ENCODE data around the gene MAGI1.

The MAGI1 gene

DNA sequence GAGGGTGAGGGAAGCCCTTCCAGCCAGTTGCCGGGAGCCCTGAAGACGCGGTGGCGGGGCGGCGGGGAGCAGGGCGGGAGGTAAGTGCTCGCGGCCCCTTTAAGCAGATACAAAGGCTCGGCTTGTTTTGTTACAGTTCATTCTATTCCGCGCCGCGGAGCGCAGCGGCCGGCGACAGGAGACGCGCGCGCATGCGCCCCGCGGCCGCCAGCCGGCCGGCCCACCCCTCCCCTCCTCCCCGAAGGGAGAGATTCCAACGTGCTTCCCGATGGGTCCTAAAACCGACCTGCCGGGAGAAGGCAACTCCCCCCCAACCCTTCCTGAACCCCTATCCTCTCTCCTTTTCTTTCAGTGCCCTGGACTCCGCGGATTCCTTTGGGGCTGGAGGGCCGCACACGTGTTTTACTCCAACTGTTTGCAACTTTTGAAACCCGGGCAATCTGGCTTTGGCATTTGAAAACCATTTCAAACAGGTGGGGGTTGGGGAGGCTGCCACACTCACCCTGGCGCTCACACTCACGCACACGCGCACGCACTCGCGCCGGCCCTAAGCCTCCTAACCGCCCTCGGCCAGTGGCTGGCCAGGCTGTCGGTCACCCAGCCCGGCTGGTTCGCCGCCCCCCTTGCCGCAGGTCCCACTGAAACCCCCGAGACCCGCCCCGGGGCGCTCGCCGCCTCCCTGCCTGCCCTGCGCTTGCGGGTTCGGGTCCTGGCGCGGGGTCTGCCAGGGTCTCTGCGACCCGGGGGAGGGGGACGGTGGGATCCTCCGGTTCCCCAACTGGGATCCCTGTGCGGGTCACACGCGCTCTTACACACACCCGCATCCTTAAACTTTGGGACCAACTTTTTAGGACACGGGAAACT lies at the start of gene MAGI1:
Gene MAGI1 (minus strand): TSS at position 193 of the 864 bp plus-strand sequence. CDS start 610 bp downstream, outside the sequence.
- POLR2A ChIA-PET, result no interaction called here
- peak; percentile 93 for DNase-seq (ENCODE audit: extremely low spot score)
- CTCF ChIA-PET, result no interaction called here
- TF ChIP-seq FOXK2 (IDR thresholded peaks at IDR 0.05) (no peak), ZNF384 (IDR thresholded peaks at IDR 0.05) (no peak), FOXA1 (IDR thresholded peaks at IDR 0.05) (no peak), FOXM1 (IDR thresholded peaks at IDR 0.05; ENCODE audit: borderline replicate concordance) (peak; percentile 87), LEF1 (IDR thresholded peaks at IDR 0.05; ENCODE audit: borderline replicate concordance) (no peak), TARDBP (IDR thresholded peaks at IDR 0.05) (no peak), L3MBTL2 (conservative IDR thresholded peaks at IDR 0.05) (peak; percentile 57), CTBP1 (IDR thresholded peaks at IDR 0.05; ENCODE audit: borderline replicate concordance) (0 out of 2 replicates have a peak, but pooled peaks have one; percentile 46), NFRKB (IDR thresholded peaks at IDR 0.05) (no peak), SP1 (IDR thresholded peaks at IDR 0.05) (no peak), ARNT (IDR thresholded peaks at IDR 0.05) (no peak), ELF4 (IDR thresholded peaks at IDR 0.05) (no peak), BHLHE40 (IDR thresholded peaks at IDR 0.05; ENCODE audit: borderline replicate concordance) (no peak), SUZ12 (IDR thresholded peaks at IDR 0.05) (no peak), HDGF (IDR thresholded peaks at IDR 0.05; ENCODE audit: borderline replicate concordance) (no peak)
- TF ChIP-seq, protein P1, sequence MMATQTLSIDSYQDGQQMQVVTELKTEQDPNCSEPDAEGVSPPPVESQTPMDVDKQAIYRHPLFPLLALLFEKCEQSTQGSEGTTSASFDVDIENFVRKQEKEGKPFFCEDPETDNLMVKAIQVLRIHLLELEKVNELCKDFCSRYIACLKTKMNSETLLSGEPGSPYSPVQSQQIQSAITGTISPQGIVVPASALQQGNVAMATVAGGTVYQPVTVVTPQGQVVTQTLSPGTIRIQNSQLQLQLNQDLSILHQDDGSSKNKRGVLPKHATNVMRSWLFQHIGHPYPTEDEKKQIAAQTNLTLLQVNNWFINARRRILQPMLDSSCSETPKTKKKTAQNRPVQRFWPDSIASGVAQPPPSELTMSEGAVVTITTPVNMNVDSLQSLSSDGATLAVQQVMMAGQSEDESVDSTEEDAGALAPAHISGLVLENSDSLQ (IDR thresholded peaks at IDR 0.05), result peak; percentile 98

DNA sequence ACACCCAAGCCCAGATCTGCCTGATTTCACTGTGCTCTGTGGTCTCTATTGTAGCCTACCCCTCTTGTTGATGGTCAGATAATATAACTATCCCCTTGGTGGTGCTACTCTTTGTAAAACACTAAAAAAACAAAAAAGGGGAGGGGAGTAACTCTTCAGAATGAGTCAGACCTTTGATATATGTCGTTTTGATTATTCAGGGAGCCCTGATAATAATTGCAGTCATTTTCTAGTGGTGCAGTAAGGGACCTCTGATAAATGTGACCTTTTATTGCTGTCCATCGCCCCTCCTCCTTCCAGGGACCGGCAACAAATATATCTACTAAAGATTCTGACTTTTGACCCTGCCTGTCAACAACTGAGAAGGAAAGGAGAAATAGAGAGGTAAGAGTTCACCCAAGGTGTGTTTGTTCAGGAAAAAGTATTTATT lies 45.1 kb upstream of the MAGI1 start:
- POLR2A ChIA-PET, result no interaction called here
- CTCF ChIA-PET, result no interaction called here
- DNase-seq (ENCODE audit: extremely low spot score), result no peak
- TF ChIP-seq, protein P1 (IDR thresholded peaks at IDR 0.05), result peak; percentile 59
- TF ChIP-seq ZNF384 (IDR thresholded peaks at IDR 0.05), result no peak

DNA sequence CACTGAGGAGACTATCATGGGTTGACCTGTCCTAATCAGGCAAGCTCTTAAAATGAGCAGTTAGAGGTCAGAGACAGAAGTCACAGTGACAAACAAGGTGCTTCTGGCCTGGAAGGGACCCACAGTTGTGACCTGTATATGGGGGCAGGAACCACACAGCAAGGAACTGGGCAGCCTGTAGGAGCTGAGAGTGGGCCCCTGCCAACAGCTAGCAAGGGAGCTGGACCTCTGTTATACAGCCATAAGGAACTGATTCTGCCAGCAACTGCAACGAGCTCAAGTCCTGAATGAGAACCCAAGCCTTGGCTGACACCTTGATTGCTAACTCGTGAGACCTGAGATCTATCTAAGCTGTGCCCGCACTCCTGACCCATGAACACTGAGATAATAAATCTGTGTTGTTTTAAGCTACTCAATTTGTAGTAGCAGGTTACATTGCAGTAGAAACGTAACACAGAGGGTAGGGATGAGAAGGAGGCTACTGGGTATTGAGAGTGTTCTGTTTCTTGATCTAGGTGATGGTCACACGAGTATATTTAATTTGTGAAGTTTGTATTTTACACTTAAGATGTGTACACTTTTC lies 44.5 kb upstream of the MAGI1 start:
- ChIA-PET CTCF (no interaction called here), POLR2A (no interaction called here)
- DNase-seq (ENCODE audit: extremely low spot score), result no peak
- TF ChIP-seq, protein P1 (IDR thresholded peaks at IDR 0.05), result no peak
- TF ChIP-seq FOXA1 (IDR thresholded peaks at IDR 0.05) (no peak), SP1 (IDR thresholded peaks at IDR 0.05) (no peak), TARDBP (IDR thresholded peaks at IDR 0.05) (no peak), ZNF384 (IDR thresholded peaks at IDR 0.05) (no peak), FOXK2 (IDR thresholded peaks at IDR 0.05) (no peak), CTBP1 (IDR thresholded peaks at IDR 0.05; ENCODE audit: borderline replicate concordance) (no peak), LEF1 (IDR thresholded peaks at IDR 0.05; ENCODE audit: borderline replicate concordance) (no peak), FOXM1 (IDR thresholded peaks at IDR 0.05; ENCODE audit: borderline replicate concordance) (no peak), HDGF (IDR thresholded peaks at IDR 0.05; ENCODE audit: borderline replicate concordance) (no peak), ARNT (IDR thresholded peaks at IDR 0.05) (no peak), NFRKB (IDR thresholded peaks at IDR 0.05) (no peak), L3MBTL2 (conservative IDR thresholded peaks at IDR 0.05) (no peak), BHLHE40 (IDR thresholded peaks at IDR 0.05; ENCODE audit: borderline replicate concordance) (no peak), SUZ12 (IDR thresholded peaks at IDR 0.05) (no peak), ELF4 (IDR thresholded peaks at IDR 0.05) (no peak)

DNA sequence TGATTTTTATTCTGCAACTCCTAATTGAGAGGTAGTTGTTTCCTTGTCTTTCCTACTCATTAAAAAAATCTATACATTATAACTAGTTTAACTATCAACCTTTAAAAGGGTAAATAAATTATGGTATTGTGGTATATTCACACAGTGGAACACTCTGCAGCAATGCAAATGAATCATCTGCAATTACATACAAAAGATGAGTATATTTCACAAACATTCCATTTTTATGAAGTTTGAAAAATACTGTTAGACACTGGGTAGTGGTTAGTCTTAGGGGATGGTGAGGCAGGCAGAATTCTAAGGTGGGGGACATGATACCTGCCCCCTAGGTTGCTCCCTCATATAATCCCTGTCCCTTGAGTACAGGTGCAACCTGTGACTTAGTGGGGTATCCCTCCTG lies 44.0 kb upstream of the MAGI1 start:
- TF ChIP-seq ELF4 (IDR thresholded peaks at IDR 0.05) (no peak), BHLHE40 (IDR thresholded peaks at IDR 0.05; ENCODE audit: borderline replicate concordance) (no peak), CTBP1 (IDR thresholded peaks at IDR 0.05; ENCODE audit: borderline replicate concordance) (no peak), SP1 (IDR thresholded peaks at IDR 0.05) (no peak)
- TF ChIP-seq, protein P1 (IDR thresholded peaks at IDR 0.05), result no peak
- POLR2A ChIA-PET, result no interaction called here
- CTCF ChIA-PET, result no interaction called here
- DNase-seq (ENCODE audit: extremely low spot score), result no peak

DNA sequence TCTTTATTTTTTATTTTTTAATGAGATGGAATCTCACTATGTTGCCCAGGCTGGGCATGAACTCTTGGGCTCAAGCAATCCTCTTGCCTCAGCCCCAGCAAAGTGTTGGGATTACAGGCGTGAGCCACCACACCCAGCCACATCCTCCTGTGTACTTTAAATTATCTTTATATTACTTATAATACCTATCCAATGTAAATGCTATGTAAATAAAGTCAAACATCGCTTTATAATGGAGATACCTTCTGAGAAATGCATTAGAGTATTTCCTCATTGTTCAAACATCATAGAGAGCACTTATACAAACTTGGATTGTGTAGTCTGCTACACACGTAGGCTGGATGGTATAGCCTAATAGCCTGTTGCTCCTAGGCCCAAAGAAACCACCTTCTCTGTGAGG lies 41.4 kb upstream of the MAGI1 start:
- ChIA-PET CTCF (no interaction called here), POLR2A (no interaction called here)
- no peak for DNase-seq (ENCODE audit: extremely low spot score)
- TF ChIP-seq BHLHE40 (IDR thresholded peaks at IDR 0.05; ENCODE audit: borderline replicate concordance) (no peak), FOXK2 (IDR thresholded peaks at IDR 0.05) (no peak), SUZ12 (IDR thresholded peaks at IDR 0.05) (no peak), ZNF384 (IDR thresholded peaks at IDR 0.05) (no peak), L3MBTL2 (conservative IDR thresholded peaks at IDR 0.05) (no peak), TARDBP (IDR thresholded peaks at IDR 0.05) (no peak), CTBP1 (IDR thresholded peaks at IDR 0.05; ENCODE audit: borderline replicate concordance) (no peak), FOXA1 (IDR thresholded peaks at IDR 0.05) (no peak), ELF4 (IDR thresholded peaks at IDR 0.05) (no peak), HDGF (IDR thresholded peaks at IDR 0.05; ENCODE audit: borderline replicate concordance) (no peak), FOXM1 (IDR thresholded peaks at IDR 0.05; ENCODE audit: borderline replicate concordance) (no peak)
- TF ChIP-seq, protein P1 (IDR thresholded peaks at IDR 0.05), result no peak

Data from HEK293T (cell line).